GM12875 (cell line): ENCODE results near the gene ARMC2.
"Not testable (repeated sequence)": the region's sequence is repeated elsewhere in the genome, so short reads cannot be mapped to it uniquely, and the experiment has no call there.

ENCODE experiments used
- H3K4me3 ChIP-seq: one replicate; pipeline ENCODE4 v1.5.1; 2011; ENCODE audit warnings: low read depth, low read length, control low read depth
- TF ChIP-seq, protein P1 (sequence below): IDR thresholded peaks from 2 replicates; pipeline ENCODE4 v1.5.1; 2011; ENCODE audit warnings: low read depth, mild to moderate bottlenecking, control low read depth, inconsistent platforms, low read length, moderate library complexity, borderline replicate concordance; ENCODE audit not compliant: insufficient read depth

The ARMC2 gene

DNA sequence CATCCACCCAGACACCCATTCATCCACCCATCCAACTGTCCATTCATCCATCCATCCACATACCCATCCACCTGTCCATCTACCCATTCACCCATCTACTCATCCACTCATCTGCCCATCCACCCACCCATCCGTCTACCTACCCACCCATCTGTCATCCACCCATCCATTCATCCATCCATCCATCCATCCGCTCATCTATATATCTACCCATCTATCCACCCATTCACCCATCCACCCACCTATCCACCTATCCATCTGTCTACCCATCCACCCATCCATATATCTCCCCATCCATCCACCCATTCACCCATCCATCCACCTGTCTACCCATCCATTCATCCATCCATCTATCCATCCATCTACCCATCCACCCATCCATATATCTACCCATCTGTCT is 30.7 kb downstream of the ARMC2 start:
- TF ChIP-seq, protein P1, sequence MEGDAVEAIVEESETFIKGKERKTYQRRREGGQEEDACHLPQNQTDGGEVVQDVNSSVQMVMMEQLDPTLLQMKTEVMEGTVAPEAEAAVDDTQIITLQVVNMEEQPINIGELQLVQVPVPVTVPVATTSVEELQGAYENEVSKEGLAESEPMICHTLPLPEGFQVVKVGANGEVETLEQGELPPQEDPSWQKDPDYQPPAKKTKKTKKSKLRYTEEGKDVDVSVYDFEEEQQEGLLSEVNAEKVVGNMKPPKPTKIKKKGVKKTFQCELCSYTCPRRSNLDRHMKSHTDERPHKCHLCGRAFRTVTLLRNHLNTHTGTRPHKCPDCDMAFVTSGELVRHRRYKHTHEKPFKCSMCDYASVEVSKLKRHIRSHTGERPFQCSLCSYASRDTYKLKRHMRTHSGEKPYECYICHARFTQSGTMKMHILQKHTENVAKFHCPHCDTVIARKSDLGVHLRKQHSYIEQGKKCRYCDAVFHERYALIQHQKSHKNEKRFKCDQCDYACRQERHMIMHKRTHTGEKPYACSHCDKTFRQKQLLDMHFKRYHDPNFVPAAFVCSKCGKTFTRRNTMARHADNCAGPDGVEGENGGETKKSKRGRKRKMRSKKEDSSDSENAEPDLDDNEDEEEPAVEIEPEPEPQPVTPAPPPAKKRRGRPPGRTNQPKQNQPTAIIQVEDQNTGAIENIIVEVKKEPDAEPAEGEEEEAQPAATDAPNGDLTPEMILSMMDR = no peak
- no peak overlapping the region for H3K4me3 ChIP-seq

DNA sequence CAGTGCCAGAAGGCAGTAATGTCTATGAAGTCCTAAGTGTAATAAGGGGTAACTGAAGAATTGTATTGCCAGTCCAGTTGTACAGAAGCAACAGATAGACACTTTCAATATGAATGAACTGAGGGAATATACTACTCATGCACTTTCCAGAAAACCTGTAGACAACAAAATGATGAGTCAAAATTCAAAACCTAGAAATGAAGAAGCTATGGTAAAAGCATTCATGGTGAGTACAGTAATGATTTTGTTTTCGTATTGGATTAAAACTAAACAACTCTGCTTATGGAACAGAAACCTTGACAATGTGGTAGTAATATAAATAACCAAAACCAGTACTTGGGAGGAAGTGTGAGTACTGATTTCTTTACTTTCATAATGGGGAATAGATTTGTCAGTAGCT is 35.0 kb downstream of the ARMC2 start:
- no peak overlapping the region for H3K4me3 ChIP-seq
- TF ChIP-seq, protein P1 = no peak

DNA sequence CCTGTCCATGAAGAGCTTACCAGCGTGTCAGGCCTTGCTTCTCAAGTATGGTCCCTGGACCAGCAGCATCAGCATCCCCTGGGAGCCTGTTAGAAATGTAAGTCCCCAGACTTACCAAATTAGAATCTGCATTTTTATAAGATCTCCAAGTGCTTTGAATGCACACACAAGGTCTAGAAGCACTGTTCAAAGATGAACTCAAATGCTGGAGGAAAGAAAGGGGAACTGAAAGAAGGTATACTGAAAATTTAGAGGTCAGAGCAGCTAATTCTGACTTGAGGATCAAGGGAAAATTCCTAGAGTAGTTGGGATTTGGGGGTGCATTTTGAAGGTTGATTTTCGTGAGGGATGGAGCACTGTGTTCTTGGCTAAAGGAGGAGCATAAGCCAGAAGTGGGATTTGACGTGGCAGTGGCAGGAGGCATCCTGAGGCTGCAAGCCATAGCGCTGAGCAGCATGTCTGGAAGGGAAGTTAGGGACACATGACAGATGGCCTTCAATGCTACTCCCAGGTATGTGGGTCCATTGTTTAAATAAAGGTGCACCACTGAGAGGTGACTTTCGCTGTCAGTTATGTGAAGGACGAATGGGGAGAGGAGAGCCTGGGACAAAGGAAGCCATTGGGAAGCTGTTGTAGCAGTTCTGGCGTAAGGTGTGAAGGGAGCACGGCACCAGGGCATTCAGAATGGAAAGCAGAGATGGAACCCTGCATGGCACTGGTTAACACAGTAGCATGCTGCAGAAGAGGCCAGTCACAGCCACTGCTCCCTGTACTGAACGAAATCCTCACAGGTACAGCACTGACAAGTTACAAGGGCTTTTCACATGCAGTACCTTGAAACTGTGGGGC is 36.2 kb downstream of the ARMC2 start:
- TF ChIP-seq, protein P1 = no peak

DNA sequence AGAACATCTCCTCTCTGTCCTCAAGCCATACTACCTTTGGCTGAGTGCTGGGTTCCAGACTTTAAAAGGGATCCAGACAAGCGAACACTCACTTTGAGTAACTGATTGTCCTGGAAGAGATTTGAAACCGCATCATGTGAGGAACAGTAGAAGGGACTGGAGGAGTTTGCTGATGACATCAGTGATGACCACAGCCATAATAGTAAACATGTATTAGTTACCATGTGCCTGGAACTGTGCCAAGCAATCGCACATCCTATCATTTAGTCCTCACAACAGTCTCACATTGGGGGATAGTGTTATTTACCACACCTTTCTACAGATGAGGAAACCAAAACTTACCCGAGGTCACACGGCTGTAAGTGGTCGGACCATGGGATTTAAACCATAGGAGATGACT is 39.8 kb downstream of the ARMC2 start:
- H3K4me3 ChIP-seq = no peak overlapping the region
- TF ChIP-seq, protein P1 = no peak

More for the DNA sequence above, 36.2 kb downstream of the ARMC2 start:
- no peak overlapping the region for H3K4me3 ChIP-seq

DNA sequence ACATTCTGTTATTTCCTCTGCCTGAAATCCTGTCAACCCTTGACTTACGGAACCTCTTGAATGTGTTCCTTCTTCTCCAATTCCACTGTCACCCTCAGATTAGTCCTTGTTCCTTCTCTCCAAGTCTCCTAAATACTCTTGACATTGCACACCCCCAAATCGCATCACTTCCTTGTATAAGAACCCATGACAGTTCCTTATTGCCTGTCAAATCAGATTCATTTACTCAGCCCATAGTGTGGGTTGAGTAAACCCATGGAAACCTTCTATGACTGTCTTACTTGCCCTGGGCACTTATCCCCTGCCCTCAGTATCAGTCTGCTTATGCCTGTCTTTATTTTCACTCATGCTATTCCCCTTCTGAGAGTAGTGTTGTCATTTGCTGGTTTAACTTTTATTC is 40.5 kb downstream of the ARMC2 start:
- TF ChIP-seq, protein P1 = no peak
- no peak overlapping the region for H3K4me3 ChIP-seq

DNA sequence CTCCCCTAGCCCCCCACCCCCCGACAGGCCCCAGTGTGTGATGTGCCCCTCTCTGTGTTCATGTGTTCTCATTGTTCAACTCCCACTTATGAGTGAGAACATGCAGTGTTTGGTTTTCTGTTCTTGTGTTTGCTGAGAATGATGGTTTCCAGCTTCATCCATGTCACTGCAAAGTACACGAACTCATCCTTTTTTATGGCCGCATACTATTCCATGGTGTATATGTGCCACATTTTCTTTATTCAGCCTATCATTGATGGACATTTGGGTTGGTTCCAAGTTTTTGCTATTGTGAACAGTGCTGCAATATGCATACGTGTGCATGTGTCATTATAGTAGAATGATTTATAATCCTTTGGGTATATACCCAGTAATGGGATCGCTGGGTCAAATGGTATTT is 42.7 kb downstream of the ARMC2 start:
- H3K4me3 ChIP-seq = not testable (repeated sequence)

DNA sequence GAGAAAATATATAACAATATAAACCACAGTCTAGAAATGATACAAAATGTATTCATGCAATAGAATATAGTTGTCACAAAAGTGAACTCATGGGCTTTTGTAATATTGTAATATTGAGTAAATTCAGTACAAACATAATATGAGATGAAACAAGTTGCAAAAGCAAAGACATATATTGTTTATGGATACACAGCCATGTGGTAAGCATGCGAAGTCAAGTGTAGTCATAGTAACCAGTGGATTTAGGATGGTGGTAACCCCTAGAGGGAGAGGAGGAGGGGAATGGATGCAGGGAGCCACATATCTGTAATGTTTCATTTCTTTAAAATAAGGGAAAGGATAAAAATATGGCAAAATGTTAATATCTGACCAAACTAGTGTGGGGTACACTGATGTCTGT is 47.3 kb downstream of the ARMC2 start:
- TF ChIP-seq, protein P1 = no peak
- no peak overlapping the region for H3K4me3 ChIP-seq
